ENCODE measurements around the gene IQSEC1. TPM values are rescaled to one million over a fixed set of nuclear protein-coding genes. Genes with fewer than 3 reads are reported as not detected.

The IQSEC1 gene
- polyA plus RNA-seq, 3 donors: 17.7 to 61.7 (median 30.3) TPM

DNA sequence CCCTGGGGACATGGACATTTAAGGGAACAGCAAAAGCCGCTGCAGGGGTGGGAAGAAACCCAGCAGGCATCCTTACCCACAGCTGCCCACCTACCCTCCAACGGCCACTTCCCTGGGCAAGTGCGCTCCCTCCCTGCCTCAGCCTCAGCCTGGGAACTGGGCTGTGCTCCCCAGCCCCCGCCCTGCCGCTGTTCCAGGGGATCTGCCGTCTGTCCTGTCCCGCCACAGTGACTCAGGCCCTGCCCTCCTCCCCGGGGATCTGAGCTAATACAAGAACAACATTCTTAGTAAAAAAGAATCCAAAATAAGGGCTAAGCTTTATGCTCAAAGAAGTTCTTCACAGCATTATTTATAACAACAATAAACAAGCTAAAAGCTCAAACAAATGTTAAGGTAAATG is 7.4 kb upstream of the IQSEC1 start:
- no peak overlapping the region for H3K4me3 Mint-ChIP-seq
- Histone ChIP-seq H3K27me3 (ENCODE audit: control insufficient read depth in 2 of 2, insufficient read depth in 2 of 2, low read length in 2 of 2) (no peaks in the 10 kb centered on the region), H3K4me1 (ENCODE audit: control insufficient read depth in 1 of 2, insufficient read depth in 2 of 2, low read length in 2 of 2) (peaks cover 3 to 5% of the 10 kb centered on the region in 2 donors), H3K79me2 (ENCODE audit: insufficient read depth, low read length) (no peaks in the 10 kb centered on the region), H3K9ac (ENCODE audit: insufficient read depth, low read length, poor library complexity, severe bottlenecking) (no peak overlapping the region), H4K20me1 (ENCODE audit: insufficient read depth, low read length) (no peaks in the 10 kb centered on the region), H3K4me3 (replicated peaks in 1 of 3; ENCODE audit: low read depth in 2 of 3, low read length in 3 of 3) (no peak overlapping the region), H3K27ac (ENCODE audit: low read depth in 1 of 2, low read length in 2 of 2) (no peak overlapping the region), H2AFZ (ENCODE audit: insufficient read depth, low read depth, low read length, poor library complexity, severe bottlenecking) (no peak overlapping the region), H3K9me3 (replicated peaks in 1 of 2; ENCODE audit: control insufficient read depth in 1 of 2, insufficient read depth in 1 of 2, low read length in 2 of 2) (no peaks in the 10 kb centered on the region), H3K36me3 (replicated peaks in 1 of 2; ENCODE audit: control insufficient read depth in 1 of 2, insufficient read depth in 2 of 2, low read length in 2 of 2) (no peaks in the 10 kb centered on the region), H3K4me2 (replicated peaks; ENCODE audit: extremely low read depth, low read length, poor library complexity, severe bottlenecking) (no peak overlapping the region)
- peaks cover 0 to 1% (median 0%) of the 10 kb centered on the region in 7 donors for H3K9me3 Mint-ChIP-seq
- no peaks in the 10 kb centered on the region for H3K36me3 Mint-ChIP-seq
- peaks cover 3 to 20% (median 11%) of the 10 kb centered on the region in 3 donors for H3K27me3 Mint-ChIP-seq (ENCODE audit: low read depth in 3 of 3)
- no peak for DNase-seq
- peak overlapping the region in 1 of 7 donors; percentile 36 for H3K27ac Mint-ChIP-seq
- TF ChIP-seq, protein P1, sequence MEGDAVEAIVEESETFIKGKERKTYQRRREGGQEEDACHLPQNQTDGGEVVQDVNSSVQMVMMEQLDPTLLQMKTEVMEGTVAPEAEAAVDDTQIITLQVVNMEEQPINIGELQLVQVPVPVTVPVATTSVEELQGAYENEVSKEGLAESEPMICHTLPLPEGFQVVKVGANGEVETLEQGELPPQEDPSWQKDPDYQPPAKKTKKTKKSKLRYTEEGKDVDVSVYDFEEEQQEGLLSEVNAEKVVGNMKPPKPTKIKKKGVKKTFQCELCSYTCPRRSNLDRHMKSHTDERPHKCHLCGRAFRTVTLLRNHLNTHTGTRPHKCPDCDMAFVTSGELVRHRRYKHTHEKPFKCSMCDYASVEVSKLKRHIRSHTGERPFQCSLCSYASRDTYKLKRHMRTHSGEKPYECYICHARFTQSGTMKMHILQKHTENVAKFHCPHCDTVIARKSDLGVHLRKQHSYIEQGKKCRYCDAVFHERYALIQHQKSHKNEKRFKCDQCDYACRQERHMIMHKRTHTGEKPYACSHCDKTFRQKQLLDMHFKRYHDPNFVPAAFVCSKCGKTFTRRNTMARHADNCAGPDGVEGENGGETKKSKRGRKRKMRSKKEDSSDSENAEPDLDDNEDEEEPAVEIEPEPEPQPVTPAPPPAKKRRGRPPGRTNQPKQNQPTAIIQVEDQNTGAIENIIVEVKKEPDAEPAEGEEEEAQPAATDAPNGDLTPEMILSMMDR (IDR thresholded peaks at IDR 0.05): no peak
- intact Hi-C loops (cut with micrococcal nuclease): no loop called here
- peaks cover 6% of the 10 kb centered on the region for H3K4me1 Mint-ChIP-seq
- WGBS (ENCODE audit: insufficient coverage): 73% methylated on average over 6 of the region's 8 CpGs

GRCh38 chr3:13080026-13080425 is 6.8 kb upstream of the IQSEC1 start:
- 100% methylated on average over 3 of the region's 3 CpGs for WGBS (ENCODE audit: insufficient coverage)
- H3K4me3 Mint-ChIP-seq: no peak overlapping the region
- H3K79me2 ChIP-seq (ENCODE audit: insufficient read depth, low read length): no peaks in the 10 kb centered on the region

More at GRCh38 chr3:13080026-13080425, 6.8 kb upstream of the IQSEC1 start:
- no peaks in the 10 kb centered on the region for H3K36me3 Mint-ChIP-seq
- Histone ChIP-seq H4K20me1 (ENCODE audit: insufficient read depth, low read length) (peaks cover 4% of the 10 kb centered on the region), H3K4me1 (ENCODE audit: control insufficient read depth in 1 of 2, insufficient read depth in 2 of 2, low read length in 2 of 2) (peaks cover 9 to 11% of the 10 kb centered on the region in 2 donors), H2AFZ (ENCODE audit: insufficient read depth, low read depth, low read length, poor library complexity, severe bottlenecking) (no peak overlapping the region), H3K9ac (ENCODE audit: insufficient read depth, low read length, poor library complexity, severe bottlenecking) (no peak overlapping the region), H3K27ac (ENCODE audit: low read depth in 1 of 2, low read length in 2 of 2) (no peak overlapping the region), H3K9me3 (replicated peaks in 1 of 2; ENCODE audit: control insufficient read depth in 1 of 2, insufficient read depth in 1 of 2, low read length in 2 of 2) (no peaks in the 10 kb centered on the region), H3K4me2 (replicated peaks; ENCODE audit: extremely low read depth, low read length, poor library complexity, severe bottlenecking) (no peak overlapping the region), H3K27me3 (ENCODE audit: control insufficient read depth in 2 of 2, insufficient read depth in 2 of 2, low read length in 2 of 2) (peaks cover 0 to under 1% of the 10 kb centered on the region in 2 donors), H3K4me3 (replicated peaks in 1 of 3; ENCODE audit: low read depth in 2 of 3, low read length in 3 of 3) (no peak overlapping the region), H3K36me3 (replicated peaks in 1 of 2; ENCODE audit: control insufficient read depth in 1 of 2, insufficient read depth in 2 of 2, low read length in 2 of 2) (no peaks in the 10 kb centered on the region)
- no peak for DNase-seq
- peaks cover 3 to 24% (median 13%) of the 10 kb centered on the region in 3 donors for H3K27me3 Mint-ChIP-seq (ENCODE audit: low read depth in 3 of 3)
- TF ChIP-seq, protein P1 (IDR thresholded peaks at IDR 0.05): no peak
- intact Hi-C loops (cut with micrococcal nuclease): no loop called here
- H3K4me1 Mint-ChIP-seq: peaks cover 12% of the 10 kb centered on the region
- H3K27ac Mint-ChIP-seq: peak overlapping the region in 1 of 7 donors; percentile 13
- H3K9me3 Mint-ChIP-seq: peaks cover 0 to 2% (median 0%) of the 10 kb centered on the region in 7 donors
